Natural killer cell (primary cell): ENCODE measurements around the gene LCAT. TPM values are rescaled to one million over a fixed set of nuclear protein-coding genes. Genes with fewer than 3 reads are reported as not detected.
A peak's percentile ranks its signal among the peaks of the same experiment; 100 is the strongest.

Experiments
- ATAC-seq, 3 donors: fragments of 150-1000 bp in 2 of 3; fragments of 200-7000 bp in 1 of 3; cut with Tn5 transposase; 1 replicate in 1 of 3; 2 replicates in 2 of 3; pipeline ENCODE4 v1.10.0; 2021; ENCODE audit warnings: mild to moderate bottlenecking in 2 of 3, moderate library complexity in 2 of 3
- DNase-seq, 2 donors: peaks; one replicate each; pipeline versions ENCODE4 v3.0.0 to v3.0.0-alpha.2; 2013 to 2021; ENCODE audit warnings: mixed read lengths in 1 of 2
- H3K27ac ChIP-seq: one replicate; pipeline ENCODE4 v1.5.1; 2013; ENCODE audit warnings: mild to moderate bottlenecking, low read length
- H3K27me3 ChIP-seq: one replicate; pipeline ENCODE4 v1.6.1; 2013; ENCODE audit warnings: low read length; ENCODE audit not compliant: control insufficient read depth, insufficient read depth
- H3K36me3 ChIP-seq: one replicate; pipeline ENCODE4 v1.6.1; 2013; ENCODE audit warnings: low read length; ENCODE audit not compliant: control insufficient read depth, insufficient read depth
- H3K4me1 ChIP-seq: one replicate; pipeline ENCODE4 v1.6.1; 2013; ENCODE audit warnings: low read length; ENCODE audit not compliant: control insufficient read depth, insufficient read depth
- H3K4me3 ChIP-seq: one replicate; pipeline ENCODE4 v1.5.1; 2013; ENCODE audit warnings: low read length
- H3K9me3 ChIP-seq: one replicate; pipeline ENCODE4 v1.6.1; 2013; ENCODE audit warnings: low read length; ENCODE audit not compliant: control insufficient read depth, insufficient read depth
- H3K27ac Mint-ChIP-seq, 2 donors: one replicate each; pipeline ENCODE4 v1.8.0; 2022; ENCODE audit warnings: mild to moderate bottlenecking in 2 of 2, mixed read lengths in 2 of 2, moderate library complexity in 1 of 2
- H3K27me3 Mint-ChIP-seq, 2 donors: one replicate each; pipeline ENCODE4 v1.8.0; 2022; ENCODE audit warnings: low read depth in 2 of 2, mixed read lengths in 2 of 2
- H3K36me3 Mint-ChIP-seq: one replicate; pipeline ENCODE4 v1.8.0; 2022; ENCODE audit warnings: mixed read lengths
- H3K4me1 Mint-ChIP-seq, 2 donors: one replicate each; pipeline ENCODE4 v1.8.0; 2022; ENCODE audit warnings: mixed read lengths in 2 of 2
- H3K4me3 Mint-ChIP-seq: one replicate; pipeline ENCODE4 v1.8.0; 2022; ENCODE audit warnings: mild to moderate bottlenecking, moderate library complexity, mixed read lengths
- H3K9me3 Mint-ChIP-seq, 2 donors: one replicate each; pipeline ENCODE4 v1.8.0; 2022; ENCODE audit warnings: mixed read lengths in 2 of 2
- CTCF ChIP-seq: fragments of 200-600 bp; IDR thresholded peaks from one replicate; pipeline ENCODE4 v1.8.0; 2022; ENCODE audit warnings: antibody characterized with exemption
- WGBS: methylation state at CpG from one replicate; pipeline ENCODE4 v1.1.7; 2013; ENCODE audit warnings: missing lambda C conversion rate; ENCODE audit not compliant: insufficient coverage; 5-methylcytosine and 5-hydroxymethylcytosine counted together
- intact Hi-C: fragments of 100-400 bp; cut with micrococcal nuclease; formaldehyde crosslinking; loops from one replicate; pipeline ENCODE4 v1.14.2; 2022
- total RNA-seq, 4 donors: library from RNA; stranded (reverse); fragments of 120-200 nt in 1 of 4; gene quantifications; one replicate each; pipeline versions ENCODE4 v1.2.3 to v1.2.4, GENCODE V29; 2013 to 2022

Gene LCAT
- total RNA-seq, 3 donors from 2014 or later (not counting 1 experiment from before 2014, with no cell fraction given) = 7.1 to 12.4 (median 11.5) TPM

- DNase-seq (no peak), ATAC-seq (no peak)
- H3K4me3 ChIP-seq = no peak overlapping the region
- Mint-ChIP-seq H3K4me3 (no peak overlapping the region), H3K9me3 (no peaks in the 10 kb centered on the region), H3K36me3 (no peaks in the 10 kb centered on the region), H3K4me1 (peaks cover 18 to 24% of the 10 kb centered on the region in 2 donors), H3K27ac (peak overlapping the region in 1 of 2 donors; percentile 45), H3K27me3 (no peaks in the 10 kb centered on the region)
- intact Hi-C loops = no loop called here
- no peak for TF ChIP-seq CTCF
- no peaks in the 10 kb centered on the region for H3K27me3 ChIP-seq
- no peaks in the 10 kb centered on the region for H3K9me3 ChIP-seq
- 98% methylated on average over 27 of the region's 27 CpGs for WGBS
- H3K4me1 ChIP-seq = peaks cover 32% of the 10 kb centered on the region
- H3K27ac ChIP-seq = no peak overlapping the region
- peaks cover 17% of the 10 kb centered on the region for H3K36me3 ChIP-seq
Measured at GRCh38 chr16:67942510-67943255, 1.2 kb downstream of the LCAT start.

- Mint-ChIP-seq H3K27me3 (no peaks in the 10 kb centered on the region), H3K9me3 (no peaks in the 10 kb centered on the region), H3K4me1 (peaks cover 21 to 28% of the 10 kb centered on the region in 2 donors), H3K27ac (peak overlapping the region in 1 of 2 donors; percentile 45), H3K4me3 (no peak overlapping the region), H3K36me3 (no peaks in the 10 kb centered on the region)
- intact Hi-C loops = no loop called here
- peak; percentile 60 for TF ChIP-seq CTCF
- peaks cover 17% of the 10 kb centered on the region for H3K36me3 ChIP-seq
- H3K27ac ChIP-seq = no peak overlapping the region
- ATAC-seq = peak in 2 of 3 donors; percentile 78 to 83
- peak in 1 of 2 donors; percentile 60 for DNase-seq
- H3K9me3 ChIP-seq = no peaks in the 10 kb centered on the region
- 88% methylated on average over 6 of the region's 6 CpGs for WGBS
- H3K27me3 ChIP-seq = no peaks in the 10 kb centered on the region
- H3K4me3 ChIP-seq = no peak overlapping the region
- peaks cover 37% of the 10 kb centered on the region for H3K4me1 ChIP-seq
Measured at GRCh38 chr16:67942200-67942509, 1.8 kb downstream of the LCAT start.

GRCh38 chr16:67941469-67942199 lies 2.3 kb downstream of the LCAT start:
- Mint-ChIP-seq H3K4me1 (peaks cover 26 to 33% of the 10 kb centered on the region in 2 donors), H3K27ac (peak overlapping the region; percentile 29 to 45), H3K9me3 (no peaks in the 10 kb centered on the region), H3K27me3 (no peaks in the 10 kb centered on the region), H3K4me3 (no peak overlapping the region), H3K36me3 (no peaks in the 10 kb centered on the region)
- Histone ChIP-seq H3K27me3 (no peaks in the 10 kb centered on the region), H3K36me3 (peaks cover 17% of the 10 kb centered on the region), H3K4me1 (peaks cover 42% of the 10 kb centered on the region), H3K9me3 (no peaks in the 10 kb centered on the region), H3K4me3 (no peak overlapping the region), H3K27ac (no peak overlapping the region)
- DNase-seq = no peak
- TF ChIP-seq CTCF = no peak
- no peak for ATAC-seq
- intact Hi-C loops = no loop called here
- 78% methylated on average over 9 of the region's 9 CpGs for WGBS
